ENCODE measurements around the gene PRR5.
"Not testable (repeated sequence)": the region's sequence is repeated elsewhere in the genome, so short reads cannot be mapped to it uniquely, and the experiment has no call there.

Gene PRR5, protein sequence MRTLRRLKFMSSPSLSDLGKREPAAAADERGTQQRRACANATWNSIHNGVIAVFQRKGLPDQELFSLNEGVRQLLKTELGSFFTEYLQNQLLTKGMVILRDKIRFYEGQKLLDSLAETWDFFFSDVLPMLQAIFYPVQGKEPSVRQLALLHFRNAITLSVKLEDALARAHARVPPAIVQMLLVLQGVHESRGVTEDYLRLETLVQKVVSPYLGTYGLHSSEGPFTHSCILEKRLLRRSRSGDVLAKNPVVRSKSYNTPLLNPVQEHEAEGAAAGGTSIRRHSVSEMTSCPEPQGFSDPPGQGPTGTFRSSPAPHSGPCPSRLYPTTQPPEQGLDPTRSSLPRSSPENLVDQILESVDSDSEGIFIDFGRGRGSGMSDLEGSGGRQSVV

GRCh38 chr22:44701824-44702478, at the start of gene PRR5:
Gene PRR5, plus strand, starts transcription at chr22:44702204. Its CDS starts 271 bp downstream, at chr22:44702475.
- peak; percentile 63 for DNase-seq

- not testable (repeated sequence) for DNase-seq
Measured at GRCh38 chr22:44652866-44653265, 49.1 kb upstream of the PRR5 start.

DNA sequence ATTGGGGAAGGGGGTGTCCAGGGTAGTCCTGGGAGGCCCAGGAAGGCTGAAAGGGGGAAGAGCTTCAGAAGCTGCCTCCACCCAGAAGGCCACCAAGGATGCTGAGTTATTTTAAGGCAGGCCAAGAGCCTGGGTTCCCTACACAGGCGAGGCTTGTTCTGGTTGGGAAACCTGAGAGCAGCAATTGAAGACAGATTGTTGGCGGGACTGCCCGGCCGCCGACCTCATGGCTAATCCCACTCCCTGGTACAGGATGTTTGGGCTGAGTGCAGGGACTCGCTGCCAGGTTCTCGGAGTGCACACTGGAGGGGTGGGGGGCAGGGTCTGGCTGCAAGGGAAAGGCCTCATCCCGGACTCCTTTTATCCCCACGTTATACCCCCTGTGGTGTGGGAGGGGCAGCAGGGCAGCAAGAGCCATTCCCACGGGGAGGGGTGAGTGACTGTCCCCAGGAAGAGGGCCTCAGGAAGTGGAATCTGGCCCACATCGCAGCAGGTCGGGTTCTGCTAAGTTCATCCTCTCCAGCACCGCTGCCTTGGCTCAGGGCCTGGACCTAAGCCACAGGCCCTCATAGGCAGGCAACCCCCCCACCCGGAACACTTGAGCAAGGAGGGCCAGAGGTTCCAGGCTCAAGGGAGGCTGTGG, 43.6 kb upstream of the PRR5 start:
- DNase-seq: no peak

- DNase-seq: peak; percentile 7
Measured at GRCh38 chr22:44659140-44659539, 42.9 kb upstream of the PRR5 start.

DNA sequence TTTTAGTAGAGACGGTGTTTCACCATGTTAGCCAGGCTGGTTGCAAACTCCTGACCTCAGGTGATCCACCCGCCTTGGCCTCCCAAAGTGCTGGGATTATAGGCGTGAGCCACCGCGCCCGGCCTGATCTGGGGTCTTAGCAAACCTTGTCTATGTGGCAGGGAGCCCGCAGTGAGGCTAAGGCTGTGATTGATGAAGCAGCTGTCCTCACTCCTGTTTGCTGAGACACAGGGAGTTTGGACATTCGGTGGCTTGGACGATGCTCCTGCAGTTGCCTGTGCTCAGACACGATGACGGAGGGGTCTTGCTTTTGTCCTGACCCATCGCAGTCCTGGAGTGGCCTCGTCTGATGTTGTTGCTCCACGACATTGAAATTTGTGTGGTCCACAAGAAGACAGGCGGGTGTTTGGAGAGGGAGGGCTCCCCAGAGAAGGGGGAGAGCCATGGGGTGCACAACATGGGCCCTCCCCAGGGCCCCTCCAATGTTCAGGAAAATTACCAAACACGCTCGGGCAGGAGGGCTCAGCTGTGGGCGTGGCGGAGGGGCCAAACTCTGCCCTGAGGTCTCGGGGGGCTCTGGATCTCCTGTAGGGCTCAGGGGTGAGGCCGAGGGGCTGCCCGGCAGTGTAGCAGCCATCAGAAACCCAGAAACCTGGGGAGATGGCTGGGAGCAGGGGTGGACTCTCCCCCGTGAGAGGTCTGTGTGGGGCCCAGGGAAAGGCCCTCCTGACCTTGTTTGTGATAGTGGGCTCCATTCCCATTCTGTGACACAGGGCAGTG, 41.8 kb upstream of the PRR5 start:
- DNase-seq: no peak

DNA sequence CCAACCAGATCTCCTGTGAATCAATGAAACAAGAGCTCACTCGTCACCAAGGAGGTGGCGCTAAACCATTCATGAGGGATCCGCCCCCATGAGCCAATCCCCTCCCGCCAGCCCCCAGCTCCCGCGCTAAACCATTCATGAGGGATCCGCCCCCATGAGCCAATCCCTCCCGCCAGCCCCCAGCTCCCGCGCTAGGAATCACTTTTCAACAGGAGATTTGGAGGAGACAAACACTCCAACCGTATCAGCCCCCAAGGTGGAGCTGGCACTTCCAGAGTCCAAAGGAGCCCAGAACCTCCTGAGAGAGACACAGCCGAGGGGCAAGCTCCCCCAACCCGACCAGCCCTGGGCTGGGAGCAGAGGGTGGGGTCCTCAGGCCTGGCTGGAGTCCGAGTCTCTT, 40.9 kb upstream of the PRR5 start:
- no peak for DNase-seq

GRCh38 chr22:44661659-44662569, 40.1 kb upstream of the PRR5 start:
- no peak for DNase-seq

GRCh38 chr22:44663256-44663999, 38.6 kb upstream of the PRR5 start:
- no peak for DNase-seq

DNA sequence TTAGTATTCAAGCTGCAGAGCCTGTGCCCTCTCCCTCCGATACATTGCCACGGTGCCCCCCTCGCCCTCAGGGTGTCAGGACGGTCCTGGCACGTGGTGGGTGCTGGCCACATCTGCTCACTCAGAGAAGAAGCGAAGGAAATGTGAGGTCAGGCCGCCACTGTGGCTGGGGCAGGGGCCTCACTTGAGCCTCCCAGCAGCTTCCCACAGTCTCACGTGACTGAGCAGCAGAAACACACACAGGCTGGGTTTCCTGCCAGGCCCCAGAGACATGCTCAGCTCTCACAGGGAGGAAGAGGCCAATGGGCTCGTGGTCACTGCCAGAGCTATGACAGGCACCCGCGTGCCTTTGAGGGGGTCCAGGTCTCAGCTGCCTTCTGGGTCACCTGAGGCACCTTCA, 37.9 kb upstream of the PRR5 start:
- no peak for DNase-seq

DNA sequence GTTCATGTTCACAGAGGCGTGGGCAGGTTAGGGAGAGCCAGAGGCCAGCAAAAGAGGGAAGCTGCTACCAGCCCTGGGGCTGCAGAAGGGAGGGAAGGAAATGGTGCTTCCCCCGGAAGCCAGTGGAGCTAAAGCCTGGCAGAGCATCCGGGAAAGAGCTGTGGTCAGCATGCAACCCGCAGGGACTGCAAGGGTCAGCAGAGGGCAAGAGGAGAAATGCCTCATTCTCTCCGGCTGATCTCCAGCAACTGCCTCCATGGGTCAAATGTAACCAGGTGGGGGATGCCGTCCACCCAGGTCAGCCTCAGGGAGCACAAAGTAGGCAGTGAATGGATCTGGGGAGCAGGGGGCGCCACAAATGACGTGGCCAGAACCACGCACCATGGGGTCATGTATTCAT, 36.9 kb upstream of the PRR5 start:
- DNase-seq: no peak

DNA sequence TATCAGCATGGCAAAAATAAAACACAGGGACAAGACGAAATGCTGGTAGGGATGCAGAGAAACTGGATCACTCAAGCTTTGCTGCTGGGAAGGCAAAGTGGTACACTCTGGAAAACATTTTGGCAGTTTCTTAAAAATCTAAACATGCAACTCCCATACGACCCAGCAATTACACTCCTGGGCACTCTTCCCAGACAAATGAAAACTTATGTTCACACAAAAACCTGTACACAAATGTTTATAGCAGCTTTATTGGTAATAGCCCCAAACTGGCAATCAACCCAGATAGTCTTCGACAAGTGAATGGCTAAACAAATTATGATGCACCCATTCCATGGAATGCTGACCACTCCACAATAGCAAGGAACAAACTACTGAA, 35.8 kb upstream of the PRR5 start:
- DNase-seq: no peak

DNA sequence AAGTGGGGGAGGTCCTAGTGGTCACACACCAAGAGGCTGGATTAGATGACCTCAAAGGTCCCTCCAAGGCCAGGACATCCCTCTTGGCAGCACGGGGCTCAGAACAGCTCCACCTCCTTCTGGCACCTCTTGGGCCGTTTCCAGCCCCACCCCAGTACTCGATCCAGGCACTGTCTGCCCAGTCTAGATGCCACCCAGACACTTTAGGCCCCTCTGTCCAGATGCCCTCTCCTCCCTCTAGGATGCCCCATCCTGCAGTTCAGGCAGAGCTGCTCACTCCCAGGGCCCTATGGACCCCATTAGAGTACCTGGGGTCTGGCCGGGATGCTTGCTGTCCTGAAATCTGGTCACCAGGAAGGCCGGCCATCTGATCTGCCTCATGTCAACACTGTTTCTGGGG, 34.7 kb upstream of the PRR5 start:
- no peak for DNase-seq

DNA sequence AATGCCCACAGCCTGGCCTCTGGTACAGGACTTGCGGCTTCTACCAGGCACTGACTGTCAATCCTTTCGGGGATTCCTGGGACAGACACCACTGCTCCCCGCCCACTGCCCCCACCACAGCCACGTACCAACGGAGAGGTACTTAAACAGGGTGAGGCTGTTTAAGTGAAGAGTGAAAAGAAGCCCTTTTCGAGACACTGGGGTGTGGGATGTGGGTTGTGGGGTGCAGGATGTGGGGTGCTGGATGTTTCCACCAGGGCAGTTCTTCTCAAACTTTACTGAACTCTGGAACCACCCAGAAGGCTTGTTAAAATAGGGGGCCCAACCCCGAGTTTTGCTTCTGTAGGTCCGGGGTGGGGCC, 34.2 kb upstream of the PRR5 start:
- DNase-seq: no peak

GRCh38 chr22:44668190-44668885, 33.7 kb upstream of the PRR5 start:
- peak; percentile 36 for DNase-seq

GRCh38 chr22:44668886-44669521, 33.0 kb upstream of the PRR5 start:
- DNase-seq: no peak

DNA sequence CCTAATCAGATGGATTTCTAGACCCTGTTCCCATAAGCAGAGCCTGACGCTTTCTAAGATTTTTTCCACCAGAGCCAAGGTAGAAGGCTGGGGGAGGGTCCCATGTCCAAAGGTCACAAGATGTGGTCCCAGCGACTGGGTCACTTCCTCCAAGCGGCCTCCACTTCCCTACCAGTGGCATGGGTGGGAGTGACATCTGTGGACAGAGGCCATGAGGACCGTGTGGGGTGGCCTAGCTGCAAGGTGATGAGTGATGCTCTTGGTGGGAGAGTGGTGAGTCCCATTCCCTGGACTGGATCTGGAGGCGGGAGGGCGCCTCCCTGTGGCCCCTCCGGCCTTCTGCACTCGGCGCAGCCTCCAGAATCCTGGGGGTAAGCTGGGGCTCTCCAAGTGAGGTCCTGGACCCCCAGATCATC, 32.4 kb upstream of the PRR5 start:
- no peak for DNase-seq

DNA sequence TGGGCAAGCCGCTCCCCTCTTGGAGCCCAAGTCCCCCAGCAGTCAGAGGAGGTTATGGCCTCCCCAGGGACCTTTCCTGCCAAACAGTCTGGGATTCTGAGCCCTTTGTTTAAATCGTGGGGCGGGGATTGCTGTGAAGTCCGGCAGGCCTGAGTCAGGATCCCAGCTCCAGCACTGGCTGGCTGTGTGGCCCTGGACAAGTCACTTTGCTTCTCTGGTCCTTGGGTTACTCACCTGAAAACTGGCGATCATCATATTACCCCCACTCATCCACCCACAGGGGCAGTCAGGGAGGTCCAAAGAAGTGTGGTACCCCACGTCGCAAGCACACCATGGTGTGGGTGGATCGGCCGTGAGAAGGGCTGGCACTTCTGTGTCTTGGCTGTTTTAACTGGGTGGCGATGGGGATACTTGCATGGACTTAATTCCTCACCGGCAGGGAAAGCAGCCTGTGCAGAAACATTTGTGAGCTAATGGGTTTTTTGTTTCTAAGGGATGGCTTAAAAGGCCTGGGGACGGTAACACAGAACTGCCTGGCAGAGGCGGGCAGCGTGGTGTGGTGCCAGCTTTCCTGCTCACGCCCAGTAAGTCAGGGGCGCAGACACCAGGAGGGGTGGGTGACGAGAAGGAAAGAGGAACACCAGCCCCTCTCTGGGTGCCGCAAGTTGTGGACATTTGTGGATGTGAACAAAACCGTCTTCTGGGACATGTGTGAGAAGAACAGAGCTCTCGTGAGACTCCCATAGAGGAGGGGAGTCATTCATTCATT, 31.6 kb upstream of the PRR5 start:
- DNase-seq: no peak

DNA sequence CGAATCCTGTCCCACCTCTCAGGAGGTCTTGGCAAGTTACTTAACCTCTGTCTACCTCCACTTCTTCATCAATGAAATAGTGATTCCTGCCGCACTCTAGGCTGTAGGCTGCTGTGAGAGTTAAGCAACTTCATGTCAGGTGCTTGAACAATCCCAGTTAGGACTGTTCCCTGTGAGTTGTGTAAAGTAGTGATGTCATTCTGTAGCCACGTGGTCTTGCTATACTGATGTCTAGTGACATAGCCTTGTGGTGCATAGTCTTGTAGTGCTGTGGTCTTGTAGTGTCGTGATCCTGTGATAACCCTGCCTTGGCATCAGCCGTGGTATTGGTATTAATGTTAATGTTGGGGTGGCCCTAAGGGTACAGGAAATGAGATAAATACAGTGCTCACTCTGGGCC, 30.3 kb upstream of the PRR5 start:
- DNase-seq: no peak

DNA sequence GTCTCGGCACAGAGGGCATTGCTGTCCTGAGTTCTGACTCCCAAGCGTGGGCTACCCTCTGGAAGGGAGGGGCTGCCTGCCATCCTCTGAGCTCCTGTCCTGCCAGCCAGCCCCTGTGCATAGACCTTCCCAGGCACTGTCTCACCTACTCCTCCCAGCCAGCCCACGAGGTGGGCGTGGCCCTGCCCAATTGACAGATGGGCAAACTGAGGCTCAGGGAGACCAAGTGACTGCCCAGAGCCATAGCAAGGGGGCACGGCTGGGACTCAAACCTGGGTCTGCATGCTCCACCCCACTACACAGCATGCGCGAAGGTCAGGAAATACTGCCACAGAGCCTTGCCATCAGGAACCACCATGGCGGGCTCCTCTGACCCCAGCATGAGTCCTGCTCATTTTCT, 29.4 kb upstream of the PRR5 start:
- no peak for DNase-seq

DNA sequence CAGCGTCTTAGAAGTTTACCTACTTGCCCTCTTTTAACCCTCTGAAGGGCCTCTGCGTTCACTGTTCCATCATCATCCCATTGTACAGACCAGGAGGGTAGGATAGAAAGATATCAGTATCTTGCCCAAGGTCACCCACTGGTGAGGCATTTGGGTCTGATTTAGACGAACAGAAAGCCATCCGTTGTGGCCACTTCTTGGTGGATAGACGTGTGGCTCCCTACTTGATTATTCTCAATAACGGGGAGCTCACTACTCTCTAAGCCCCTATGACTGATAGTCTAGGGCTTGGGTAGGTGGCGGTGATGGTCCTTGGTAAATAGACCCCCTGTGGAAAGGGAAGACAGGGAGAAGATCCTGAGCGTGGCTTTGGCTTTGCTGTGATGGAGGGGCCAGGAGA, 28.6 kb upstream of the PRR5 start:
- no peak for DNase-seq

Measured in NCI-H2171 (cell line).